KOPT-K1 (cell line): ENCODE measurements around the gene TLK2.
"Not testable (repeated sequence)": the region's sequence is repeated elsewhere in the genome, so short reads cannot be mapped to it uniquely, and the experiment has no call there.

Experiments used
- H3K27ac ChIP-seq: fragments of 200-600 bp; sonication (generic); 2 replicates; pipeline ENCODE4 v1.5.1; 2016; ENCODE audit warnings: antibody characterized with exemption, mild to moderate bottlenecking, low read depth, low read length; ENCODE audit not compliant: poor library complexity, severe bottlenecking
- H3K36me3 ChIP-seq: fragments of 200-600 bp; sonication (generic); 2 replicates; pipeline ENCODE4 v1.5.1; 2017; ENCODE audit warnings: antibody characterized with exemption, mild to moderate bottlenecking, low read length, moderate library complexity; ENCODE audit not compliant: insufficient read depth
- H3K9me3 ChIP-seq: fragments of 200-600 bp; sonication (generic); 2 replicates; pipeline ENCODE4 v1.5.1; 2017; ENCODE audit warnings: antibody characterized with exemption, low read length, mild to moderate bottlenecking; ENCODE audit not compliant: insufficient read depth, poor library complexity, severe bottlenecking

Gene TLK2

DNA sequence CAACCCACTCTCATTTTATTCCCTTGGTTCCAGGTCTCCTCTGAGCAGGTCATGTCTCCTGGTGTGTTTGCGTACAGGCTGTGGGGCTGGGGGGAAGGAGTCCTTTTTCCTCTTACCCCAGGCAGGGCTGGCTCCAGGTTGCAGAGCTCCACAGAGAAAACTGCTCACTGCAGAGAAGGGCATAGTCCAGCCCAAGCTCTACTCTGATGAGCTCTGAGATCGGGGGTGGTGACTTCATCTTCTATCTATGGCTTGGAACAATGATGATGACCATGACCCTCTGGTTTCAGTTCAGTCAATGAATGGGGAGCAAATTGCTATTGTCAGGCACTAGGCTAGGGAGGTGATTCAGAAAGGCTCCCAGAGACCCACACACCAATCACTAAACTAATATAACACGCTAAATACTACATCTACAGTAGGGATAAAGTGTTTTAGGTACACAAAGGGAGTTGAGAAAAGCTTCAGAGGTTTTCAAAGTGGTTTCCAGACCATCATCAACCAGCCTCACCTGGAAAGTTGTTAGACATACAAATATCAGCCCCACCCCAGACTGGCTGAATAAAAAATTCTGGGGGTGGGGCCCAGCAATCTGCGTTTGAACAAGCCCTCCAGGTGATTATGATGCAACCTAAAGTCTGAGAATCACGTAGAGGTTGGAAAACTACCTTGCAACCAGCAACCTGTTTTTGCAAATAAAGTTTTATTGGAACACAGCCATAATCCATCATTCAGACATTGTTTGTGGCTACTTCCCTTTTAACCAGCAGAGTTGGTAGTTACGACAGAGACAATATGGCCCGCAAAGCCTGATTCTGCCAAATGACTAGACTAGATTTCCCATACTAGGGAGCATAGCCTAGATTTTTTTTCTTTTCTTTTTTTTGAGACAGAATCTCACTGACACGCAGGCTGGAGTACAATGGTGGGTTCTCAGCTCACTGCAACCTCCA, 5.3 kb upstream of the TLK2 start:
- not testable (repeated sequence) for H3K27ac ChIP-seq, H3K36me3 ChIP-seq, H3K9me3 ChIP-seq

- H3K36me3 ChIP-seq = peaks cover 11% of the 10 kb centered on the region
- H3K27ac ChIP-seq = peak overlapping the region; percentile 80
- H3K9me3 ChIP-seq = not testable (repeated sequence)
These were observed 1.5 kb upstream of the TLK2 start for GRCh38 chr17:62477111-62477510.

GRCh38 chr17:62477718-62478408, 762 bp upstream of the TLK2 start:
- not testable (repeated sequence) for H3K9me3 ChIP-seq
- Histone ChIP-seq H3K27ac (peak overlapping the region; percentile 80), H3K36me3 (peaks cover 19% of the 10 kb centered on the region)

DNA sequence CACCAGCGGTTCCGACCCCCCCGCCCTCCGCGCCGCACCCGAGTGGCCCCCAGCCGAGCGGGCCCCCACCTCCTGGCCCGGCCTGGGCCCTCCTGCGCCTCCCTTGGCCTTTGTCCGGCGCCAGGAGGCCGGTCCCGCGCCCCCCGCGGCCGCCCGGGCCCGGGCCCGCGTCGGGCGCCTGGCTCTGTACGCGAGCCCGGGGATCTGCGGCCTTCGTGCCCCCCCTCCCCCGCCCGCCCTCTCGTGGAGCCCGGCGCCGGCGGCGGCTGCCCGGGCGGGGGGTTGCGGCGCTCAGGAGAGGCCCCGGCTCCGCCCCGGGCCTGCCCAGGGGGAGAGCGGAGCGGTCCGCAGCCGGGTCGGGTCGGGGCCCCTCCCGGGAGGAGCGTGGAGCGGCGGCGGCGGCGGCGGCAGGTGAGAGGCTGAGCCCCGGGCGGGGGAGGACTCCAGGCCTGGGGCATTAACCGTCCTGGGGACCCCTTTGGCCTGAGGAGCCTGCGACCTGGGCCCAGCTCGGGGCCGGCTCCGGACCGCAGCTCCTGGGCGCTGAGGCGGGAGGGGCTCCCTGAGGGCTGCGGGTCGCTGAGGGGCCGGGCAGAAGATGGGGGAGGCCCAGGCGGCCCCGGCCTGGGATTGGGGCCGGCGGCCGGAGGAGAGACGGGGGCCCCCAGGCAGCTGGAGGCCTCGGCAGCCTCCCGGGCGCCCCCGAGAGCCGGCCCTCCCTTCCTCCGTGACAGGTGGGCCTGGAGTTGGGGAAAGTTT, 434 bp downstream of the TLK2 start:
- not testable (repeated sequence) for H3K9me3 ChIP-seq
- H3K27ac ChIP-seq = peak overlapping the region; percentile 80
- H3K36me3 ChIP-seq = peaks cover 30% of the 10 kb centered on the region

DNA sequence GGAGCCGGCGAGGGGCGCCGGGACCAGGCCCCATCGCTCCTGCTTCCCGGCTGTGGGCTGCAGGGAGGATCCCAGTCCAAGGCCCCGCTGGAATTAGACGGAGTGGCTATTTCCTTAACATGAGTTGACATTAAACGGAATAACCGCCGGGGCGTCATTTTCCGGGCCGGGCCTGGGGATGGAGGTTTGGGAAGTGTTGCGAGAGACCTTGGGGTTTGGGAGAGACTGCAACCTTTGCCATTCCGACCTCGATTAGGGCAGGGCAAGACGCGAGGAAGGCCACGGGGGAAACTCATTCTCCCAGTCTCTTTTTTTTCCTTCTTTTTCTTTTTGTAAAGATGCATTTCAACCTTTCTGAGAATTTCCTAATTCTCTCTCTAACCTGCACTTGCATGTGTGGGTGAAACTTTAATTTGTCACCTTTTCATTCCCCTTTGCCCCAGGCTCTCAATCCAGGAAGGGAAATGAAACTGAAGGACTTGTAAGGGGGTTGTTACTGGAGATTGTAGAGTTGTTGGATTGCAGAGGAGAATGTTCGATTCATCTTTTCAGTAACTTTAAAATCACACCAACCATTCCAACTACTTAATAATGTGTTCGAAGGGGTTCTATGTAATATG, 1.1 kb downstream of the TLK2 start:
- Histone ChIP-seq H3K27ac (peak overlapping the region; percentile 80), H3K36me3 (peaks cover 30% of the 10 kb centered on the region)
- not testable (repeated sequence) for H3K9me3 ChIP-seq

GRCh38 chr17:62482553-62482952, 3.9 kb downstream of the TLK2 start:
- H3K36me3 ChIP-seq = peaks cover 51% of the 10 kb centered on the region
- not testable (repeated sequence) for H3K9me3 ChIP-seq, H3K27ac ChIP-seq

- H3K27ac ChIP-seq, H3K9me3 ChIP-seq: not testable (repeated sequence)
- H3K36me3 ChIP-seq = peaks cover 56% of the 10 kb centered on the region
These were observed 12.4 kb downstream of the TLK2 start for GRCh38 chr17:62490990-62491389.

DNA sequence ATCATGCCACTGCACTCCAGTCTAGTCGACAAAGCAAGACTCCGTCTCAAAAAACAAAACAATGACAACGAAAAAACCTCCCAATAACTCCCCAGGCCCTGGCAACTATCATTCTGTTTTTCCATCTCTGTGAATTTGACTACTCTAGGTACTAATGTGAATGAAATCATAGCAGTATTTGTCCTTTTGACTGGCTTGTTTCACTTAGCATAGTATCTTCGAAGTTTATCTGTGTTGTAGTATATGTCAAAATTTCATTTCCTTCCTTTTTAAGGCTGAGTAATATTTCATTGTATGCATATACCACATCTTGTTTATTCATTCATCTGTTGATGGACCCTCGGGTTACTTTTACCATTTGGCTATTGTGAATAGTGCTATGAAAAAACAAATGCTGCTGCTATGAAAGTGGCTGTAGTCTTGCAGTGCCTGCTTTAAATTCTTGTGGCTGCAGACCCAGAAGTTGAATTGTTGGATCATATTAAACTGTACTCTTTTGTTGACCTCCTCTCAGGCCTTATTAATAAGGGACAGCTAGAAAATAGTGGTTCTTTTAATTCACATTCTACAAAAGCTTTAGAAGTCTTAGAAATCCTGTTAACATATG, 14.5 kb downstream of the TLK2 start:
- not testable (repeated sequence) for H3K27ac ChIP-seq, H3K9me3 ChIP-seq
- peaks cover 39% of the 10 kb centered on the region for H3K36me3 ChIP-seq

- H3K9me3 ChIP-seq, H3K27ac ChIP-seq: not testable (repeated sequence)
- H3K36me3 ChIP-seq = peaks cover 30% of the 10 kb centered on the region
These were observed 15.4 kb downstream of the TLK2 start for GRCh38 chr17:62494073-62494472.

GRCh38 chr17:62496344-62496743, 17.7 kb downstream of the TLK2 start:
- H3K27ac ChIP-seq, H3K9me3 ChIP-seq: not testable (repeated sequence)
- peaks cover 22% of the 10 kb centered on the region for H3K36me3 ChIP-seq

GRCh38 chr17:62498796-62499195, 20.2 kb downstream of the TLK2 start:
- not testable (repeated sequence) for H3K9me3 ChIP-seq, H3K27ac ChIP-seq, H3K36me3 ChIP-seq

DNA sequence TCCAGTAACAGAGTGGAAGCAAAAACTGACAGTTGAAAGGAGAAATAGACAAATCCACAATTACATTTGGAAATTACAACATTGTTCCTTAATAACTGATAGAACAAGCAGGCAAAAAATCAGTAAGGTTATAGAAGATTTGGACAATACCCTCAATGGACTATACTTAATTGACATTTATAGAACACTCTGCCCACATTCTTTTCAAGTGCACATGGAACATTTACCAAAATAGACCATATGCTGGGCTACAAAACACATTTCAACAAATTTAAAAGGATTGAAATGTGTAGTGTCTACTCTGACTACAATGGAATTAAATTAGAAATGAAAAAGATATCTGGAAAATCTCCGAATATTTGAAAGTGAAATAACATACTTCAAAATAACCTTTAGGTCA, 21.8 kb downstream of the TLK2 start:
- H3K9me3 ChIP-seq, H3K36me3 ChIP-seq, H3K27ac ChIP-seq: not testable (repeated sequence)

DNA sequence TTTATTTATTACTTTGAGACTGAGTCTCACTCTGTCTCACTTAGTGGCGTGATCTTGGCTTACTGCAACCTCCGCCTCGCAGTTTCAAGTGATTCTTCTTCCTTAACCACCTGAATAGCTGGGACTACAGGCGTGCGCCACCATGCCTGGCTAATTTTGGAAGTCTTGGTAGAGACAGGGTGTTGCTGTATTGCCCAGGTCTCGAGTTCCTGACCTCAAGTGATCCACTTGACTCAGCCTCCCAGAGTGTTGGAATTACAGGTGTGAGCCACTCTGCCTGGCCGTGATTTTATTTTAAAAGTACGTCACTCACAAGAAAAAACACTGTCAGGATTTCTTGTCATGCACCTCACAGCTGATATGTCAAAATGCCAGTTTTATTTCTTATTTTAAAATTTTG, 26.2 kb downstream of the TLK2 start:
- H3K27ac ChIP-seq, H3K36me3 ChIP-seq, H3K9me3 ChIP-seq: not testable (repeated sequence)

GRCh38 chr17:62507191-62507836, 28.7 kb downstream of the TLK2 start:
- not testable (repeated sequence) for H3K27ac ChIP-seq, H3K9me3 ChIP-seq
- H3K36me3 ChIP-seq = peaks cover 11% of the 10 kb centered on the region; the same call in 1 of the 2 replicates
